Gastrocnemius medialis (tissue), 4 donors: ENCODE measurements around the gene KRT20. TPM values are rescaled to one million over a fixed set of nuclear protein-coding genes. Genes with fewer than 3 reads are reported as not detected.

Source experiments
- ATAC-seq, 2 donors: fragments of 150-250 bp; one replicate each; pipeline ENCODE4 v1.9.1; 2016
- DNase-seq, 2 donors: peaks; one replicate each; pipeline ENCODE4 v3.0.0-alpha.2; 2019
- H3K27ac ChIP-seq, 4 donors: fragments of 200-600 bp; sonication (generic); 1 replicate in 1 of 4; 2 replicates in 3 of 4; pipeline ENCODE4 v1.5.1; 2016 to 2018; ENCODE audit warnings: mild to moderate bottlenecking in 2 of 4, moderate library complexity in 1 of 4
- H3K27me3 ChIP-seq, 3 donors: fragments of 200-600 bp; sonication (generic) in 2 of 3; 1 replicate in 1 of 3; 2 replicates in 2 of 3; pipeline versions ENCODE4 v1.5.1 to v1.6.0; 2016 to 2019; ENCODE audit warnings: mild to moderate bottlenecking in 1 of 3, moderate library complexity in 1 of 3
- H3K36me3 ChIP-seq, 2 donors: fragments of 200-600 bp; sonication (generic) in 1 of 2; one replicate each; pipeline ENCODE4 v1.5.1; 2017 to 2018
- H3K4me1 ChIP-seq, 2 donors: fragments of 200-600 bp; sonication (generic) in 1 of 2; one replicate each; pipeline ENCODE4 v1.5.1; 2016 to 2017; ENCODE audit warnings: mild to moderate bottlenecking in 2 of 2
- H3K4me3 ChIP-seq, 4 donors: fragments of 200-600 bp; sonication (generic) in 3 of 4; 1 replicate in 1 of 4; 2 replicates in 3 of 4; pipeline ENCODE4 v1.5.1; 2016 to 2019; ENCODE audit warnings: mild to moderate bottlenecking in 2 of 4
- H3K9me3 ChIP-seq, 3 donors: fragments of 200-600 bp; sonication (generic) in 2 of 3; 1 replicate in 1 of 3; 2 replicates in 2 of 3; pipeline ENCODE4 v1.5.1; 2016 to 2019
- CTCF ChIP-seq, 5 experiments: fragments of 450-650 bp in 3 of 5; fragments of 200-600 bp in 2 of 5; sonication (generic) in 2 of 5; IDR thresholded peaks in 4 of 5; conservative IDR thresholded peaks in 1 of 5; 1 replicate in 4 of 5; 2 replicates in 1 of 5; pipeline ENCODE4 v1.5.1; 2016 to 2019; ENCODE audit warnings: antibody characterized with exemption in 5 of 5, mild to moderate bottlenecking in 3 of 5, moderate library complexity in 3 of 5
- POLR2A ChIP-seq, 2 donors: fragments of 450-650 bp; IDR thresholded peaks; one replicate each; pipeline ENCODE4 v1.6.1; 2017; ENCODE audit warnings: antibody characterized with exemption in 2 of 2, mild to moderate bottlenecking in 2 of 2, moderate library complexity in 2 of 2
- in situ Hi-C, 4 donors: fragments of 200-750 bp; cut with MboI; loops; one replicate each; pipeline versions ENCODE4 v1.15.0 to v1.8.0; 2017; ENCODE audit warnings: low sequenced_read_pairs in 4 of 4
- intact Hi-C: fragments of 100-400 bp; cut with DNase I; formaldehyde crosslinking; loops from one replicate; pipeline ENCODE4 v1.15.1; 2023; ENCODE audit warnings: low total_unique reads
- total RNA-seq, 4 donors: library from RNA; depleted of rRNA; stranded (reverse); fragments of >200 nt; gene quantifications; one replicate each; pipeline versions ENCODE4 v1.1.0 to v1.2.3, GENCODE V29; 2016

KRT20 gene
- total RNA-seq, 4 donors from 2014 or later, result 2.7 TPM; not detected in 3

- in situ Hi-C loops (no loop called here), intact Hi-C loops (no loop called here)
- no peaks in the 10 kb centered on the region for H3K4me1 ChIP-seq
- no peaks in the 10 kb centered on the region for H3K9me3 ChIP-seq
- DNase-seq (no peak), ATAC-seq (peak in 1 of 2 donors; percentile 36)
- peak overlapping the region; percentile 35 to 66 (median 50) for H3K27ac ChIP-seq
- no peaks in the 10 kb centered on the region for H3K36me3 ChIP-seq
- H3K27me3 ChIP-seq, result no peaks in the 10 kb centered on the region
- H3K4me3 ChIP-seq, result no peak overlapping the region
- TF ChIP-seq CTCF (IDR thresholded peaks at IDR 0.05 in 4 of 5, conservative IDR thresholded peaks at IDR 0.05 in 1 of 5), result no peak
- no peak for TF ChIP-seq POLR2A (IDR thresholded peaks at IDR 0.05)
These were observed 56.5 kb downstream of the KRT20 start for GRCh38 chr17:40828454-40829044.

GRCh38 chr17:40827746-40828453, 57.1 kb downstream of the KRT20 start:
- Histone ChIP-seq H3K4me1 (no peaks in the 10 kb centered on the region), H3K27me3 (no peaks in the 10 kb centered on the region), H3K4me3 (no peak overlapping the region), H3K27ac (peak overlapping the region; percentile 35 to 66 (median 50)), H3K36me3 (no peaks in the 10 kb centered on the region), H3K9me3 (no peaks in the 10 kb centered on the region)
- intact Hi-C loops, result no loop called here
- ATAC-seq (no peak), DNase-seq (no peak)
- TF ChIP-seq POLR2A (IDR thresholded peaks at IDR 0.05), result no peak
- no peak for TF ChIP-seq CTCF (IDR thresholded peaks at IDR 0.05 in 4 of 5, conservative IDR thresholded peaks at IDR 0.05 in 1 of 5)
- in situ Hi-C loops, result no loop called here

Other genes with a start within 250 kb of the KRT20 start
- 10 to 100 TPM; 48.0 to 74.7 (median 64.5) TPM for gene SMARCE1, start 237.4 kb downstream of the KRT20 start, total RNA-seq
- not detected for gene KRT222, start 220.1 kb downstream of the KRT20 start, total RNA-seq
- gene KRT24, start 181.5 kb downstream of the KRT20 start, total RNA-seq, result not detected
- gene KRT25, start 129.9 kb downstream of the KRT20 start, total RNA-seq, result not detected
- not detected for gene KRT26, start 113.0 kb downstream of the KRT20 start, total RNA-seq
- gene KRT27, start 102.7 kb downstream of the KRT20 start, total RNA-seq, result not detected
- not detected for gene KRT28, start 85.3 kb downstream of the KRT20 start, total RNA-seq
- gene KRT10, start 62.6 kb downstream of the KRT20 start, total RNA-seq, result 10 to 100 TPM in 2 of 4 donors, 1 to 10 TPM in 1, under 1 TPM in 1; 0.20 to 21.9 (median 9.4) TPM
- not detected for gene KRT12, start 18.0 kb downstream of the KRT20 start, total RNA-seq
- gene KRT23, start 52.4 kb upstream of the KRT20 start, total RNA-seq, result under 1 TPM in 1 of 4 donors, not detected in 3; 0.42 TPM
- gene KRT39, start 81.7 kb upstream of the KRT20 start, total RNA-seq, result not detected
- gene KRT40, start 99.1 kb upstream of the KRT20 start, total RNA-seq, result not detected
- not detected for gene KRTAP3-3, start 108.9 kb upstream of the KRT20 start, total RNA-seq
- gene KRTAP3-2, start 114.7 kb upstream of the KRT20 start, total RNA-seq, result not detected
- gene KRTAP3-1, start 123.9 kb upstream of the KRT20 start, total RNA-seq, result not detected
- gene KRTAP1-5, start 142.0 kb upstream of the KRT20 start, total RNA-seq, result not detected
- not detected for gene KRTAP1-4, start 145.0 kb upstream of the KRT20 start, total RNA-seq
- gene KRTAP1-3, start 149.6 kb upstream of the KRT20 start, total RNA-seq, result not detected
- not detected for gene KRTAP1-1, start 156.2 kb upstream of the KRT20 start, total RNA-seq
- not detected for gene KRTAP2-1, start 162.1 kb upstream of the KRT20 start, total RNA-seq
- gene KRTAP2-2, start 170.0 kb upstream of the KRT20 start, total RNA-seq, result not detected
- not detected for gene KRTAP2-3, start 174.9 kb upstream of the KRT20 start, total RNA-seq
- gene KRTAP2-4, start 180.6 kb upstream of the KRT20 start, total RNA-seq, result not detected
- not detected for gene KRTAP4-7, start 198.9 kb upstream of the KRT20 start, total RNA-seq
- not detected for gene KRTAP4-8, start 212.9 kb upstream of the KRT20 start, total RNA-seq
- not detected for gene KRTAP4-16, start 217.0 kb upstream of the KRT20 start, total RNA-seq
- gene KRTAP4-9, start 220.1 kb upstream of the KRT20 start, total RNA-seq, result not detected
- not detected for gene KRTAP4-11, start 233.1 kb upstream of the KRT20 start, total RNA-seq
- not detected for gene KRTAP4-12, start 238.9 kb upstream of the KRT20 start, total RNA-seq